SK-N-SH (cell line): ENCODE measurements around the gene C8B. TPM values are rescaled to one million over a fixed set of nuclear protein-coding genes. Genes with fewer than 3 reads are reported as not detected.

Experiments used
- CTCF ChIA-PET: fragments of 300-600, 350-600 bp; formaldehyde crosslinking; extraction: SDS; loops from one replicate; lab custom pipeline; 2021; lab: Yijun Ruan, JAX
- POLR2A ChIA-PET: fragments of 350-600 bp; sonication (Branson Sonifier 250); formaldehyde crosslinking; extraction: SDS; loops from one replicate; lab custom pipeline; 2020; ENCODE audit warnings: antibody characterized with exemption, inconsistent platforms; lab: Yijun Ruan, JAX
- DNase-seq: peaks from one replicate; pipeline ENCODE4 v3.0.0; 2012
- H2AFZ ChIP-seq: fragments of 200-600 bp; sonication (generic); 2 replicates; pipeline ENCODE4 v1.8.1; 2016; ENCODE audit warnings: antibody characterized with exemption, mild to moderate bottlenecking, low read depth
- H3F3A ChIP-seq: fragments of 200-600 bp; sonication (generic); replicated peaks from 2 replicates; pipeline ENCODE3; 2016; ENCODE audit warnings: antibody characterized with exemption, mild to moderate bottlenecking; ENCODE audit not compliant: insufficient read depth
- H3K27ac ChIP-seq, 2 experiments: fragments of 200-500 bp in 1 of 2; fragments of 200-600 bp in 1 of 2; sonication (Bioruptor generic) in 1 of 2; sonication (generic), shearing (Covaris generic) in 1 of 2; 2 replicates each; pipeline versions ENCODE4 v1.5.1 to v1.6.1; 2014 to 2016; ENCODE audit warnings: low read depth in 2 of 2, inconsistent platforms in 1 of 2, low read length in 1 of 2, mild to moderate bottlenecking in 1 of 2, mixed read lengths in 1 of 2
- H3K27me3 ChIP-seq: fragments of 200-600 bp; sonication (generic), shearing (Covaris generic); 2 replicates; pipeline ENCODE4 v1.6.1; 2016; ENCODE audit warnings: mixed run types; ENCODE audit not compliant: insufficient read depth
- H3K36me3 ChIP-seq, 2 experiments: fragments of 200-500 bp in 1 of 2; fragments of 200-600 bp in 1 of 2; sonication (Bioruptor generic) in 1 of 2; sonication (generic) in 1 of 2; replicated peaks in 1 of 2; 2 replicates each; pipeline versions ENCODE3 to v1.5.1; 2014 to 2016; ENCODE audit warnings: low read length in 1 of 2, mild to moderate bottlenecking in 1 of 2; ENCODE audit not compliant: insufficient read depth in 2 of 2, control insufficient read depth in 1 of 2
- H3K4me1 ChIP-seq, 2 experiments: fragments of 200-500 bp in 1 of 2; fragments of 200-600 bp in 1 of 2; sonication (Bioruptor generic) in 1 of 2; sonication (generic), shearing (Covaris generic) in 1 of 2; 2 replicates each; pipeline versions ENCODE4 v1.5.1 to v1.6.1; 2014 to 2016; ENCODE audit warnings: low read depth in 1 of 2, low read length in 1 of 2, mixed run types in 1 of 2; ENCODE audit not compliant: insufficient read depth in 2 of 2, control insufficient read depth in 1 of 2
- H3K4me2 ChIP-seq: fragments of 200-600 bp; sonication (generic), shearing (Covaris generic); 2 replicates; pipeline ENCODE4 v1.6.1; 2017; ENCODE audit warnings: mixed run types
- H3K4me3 ChIP-seq, 2 experiments: fragments of 200-500 bp in 1 of 2; fragments of 200-600 bp in 1 of 2; sonication (Bioruptor generic) in 1 of 2; sonication (generic), shearing (Covaris generic) in 1 of 2; 2 replicates each; pipeline versions ENCODE4 v1.5.1 to v1.8.1; 2014 to 2016; ENCODE audit warnings: low read depth in 2 of 2, inconsistent platforms in 1 of 2, low read length in 1 of 2, mild to moderate bottlenecking in 1 of 2, mixed read lengths in 1 of 2, moderate library complexity in 1 of 2
- H3K79me2 ChIP-seq: fragments of 200-600 bp; sonication (generic); 2 replicates; pipeline ENCODE4 v1.8.1; 2017; ENCODE audit warnings: mild to moderate bottlenecking; ENCODE audit not compliant: insufficient read depth
- H3K9ac ChIP-seq: fragments of 200-600 bp; sonication (generic); 2 replicates; pipeline ENCODE4 v1.6.1; 2017; ENCODE audit warnings: mixed run types
- H3K9me2 ChIP-seq: fragments of 200-600 bp; sonication (generic); 2 replicates; pipeline ENCODE4 v1.6.1; 2017; ENCODE audit warnings: mixed run types
- H3K9me3 ChIP-seq: fragments of 200-600 bp; sonication (generic); 2 replicates; pipeline ENCODE4 v1.6.1; 2017; ENCODE audit warnings: mixed run types, mild to moderate bottlenecking, moderate library complexity
- H4K20me1 ChIP-seq: fragments of 200-600 bp; sonication (generic); 2 replicates; pipeline ENCODE4 v1.6.1; 2017; ENCODE audit warnings: mild to moderate bottlenecking, mixed run types; ENCODE audit not compliant: insufficient read depth
- CHD2 ChIP-seq: fragments of 150-350 bp; IDR thresholded peaks from 2 replicates; pipeline ENCODE4 v1.6.1; 2018; ENCODE audit warnings: low read length; ENCODE audit not compliant: partially characterized antibody
- EP300 ChIP-seq, 2 experiments: IDR thresholded peaks; 2 replicates each; pipeline versions ENCODE4 v1.4.0 to v1.6.1; 2012; ENCODE audit warnings: borderline replicate concordance in 1 of 2, low read depth in 1 of 2, low read length in 1 of 2
- EZH2phosphoT487 ChIP-seq: fragments of 200-600 bp; sonication (generic); IDR thresholded peaks from 2 replicates; pipeline ENCODE4 v1.6.1; 2017; ENCODE audit warnings: low read depth, mixed run types, mild to moderate bottlenecking, antibody characterized with exemption, moderate library complexity, borderline replicate concordance
- FOXJ3 ChIP-seq: sonication (generic); formaldehyde crosslinking; IDR thresholded peaks from 2 replicates; pipeline ENCODE4 v1.5.1; 2020; ENCODE audit warnings: mild to moderate bottlenecking, missing genetic modification reagents
- FOXM1 ChIP-seq: IDR thresholded peaks from 2 replicates; pipeline ENCODE4 v1.4.0; 2012; ENCODE audit warnings: low read depth, mild to moderate bottlenecking
- GABPA ChIP-seq: IDR thresholded peaks from 2 replicates; pipeline ENCODE4 v1.4.0; 2012; ENCODE audit warnings: low read depth, mild to moderate bottlenecking
- GATA2 ChIP-seq: sonication (generic); formaldehyde crosslinking; IDR thresholded peaks from 2 replicates; pipeline ENCODE4 v1.5.0; 2020; ENCODE audit warnings: mild to moderate bottlenecking, missing genetic modification reagents
- JUND ChIP-seq: IDR thresholded peaks from 2 replicates; pipeline ENCODE4 v1.4.0; 2012
- MEF2A ChIP-seq: IDR thresholded peaks from 2 replicates; pipeline ENCODE4 v1.4.0; 2012; ENCODE audit warnings: low read depth, borderline replicate concordance
- MXI1 ChIP-seq: IDR thresholded peaks from 2 replicates; pipeline ENCODE4 v1.6.1; 2012; ENCODE audit warnings: mild to moderate bottlenecking, low read depth, low read length, improper control_type of control experiment
- NFIC ChIP-seq: IDR thresholded peaks from 2 replicates; pipeline ENCODE4 v1.4.0; 2012; ENCODE audit warnings: borderline replicate concordance
- NRF1 ChIP-seq: IDR thresholded peaks from 2 replicates; pipeline ENCODE4 v1.6.1; 2012; ENCODE audit warnings: low read depth, mild to moderate bottlenecking, low read length
- PBX3 ChIP-seq: IDR thresholded peaks from 2 replicates; pipeline ENCODE4; 2012
- RFX5 ChIP-seq: IDR thresholded peaks from 2 replicates; pipeline ENCODE4 v1.6.1; 2012; ENCODE audit warnings: mild to moderate bottlenecking, improper control_type of control experiment, low read length
- RXRA ChIP-seq: IDR thresholded peaks from 2 replicates; pipeline ENCODE4 v1.4.0; 2012; ENCODE audit warnings: low read depth, mild to moderate bottlenecking, borderline replicate concordance
- SMC3 ChIP-seq: IDR thresholded peaks from 2 replicates; pipeline ENCODE4 v1.6.1; 2012; ENCODE audit warnings: low read depth, low read length, improper control_type of control experiment
- TAF1 ChIP-seq: IDR thresholded peaks from 2 replicates; pipeline ENCODE4 v1.6.1; 2012; ENCODE audit warnings: low read depth, mild to moderate bottlenecking, low read length, moderate library complexity, borderline replicate concordance
- TCF12 ChIP-seq: IDR thresholded peaks from 2 replicates; pipeline ENCODE4 v1.4.0; 2012
- TEAD4 ChIP-seq: IDR thresholded peaks from 2 replicates; pipeline ENCODE4 v1.4.0; 2012; ENCODE audit warnings: mild to moderate bottlenecking, borderline replicate concordance; ENCODE audit not compliant: insufficient read depth
- YY1 ChIP-seq: IDR thresholded peaks from 2 replicates; pipeline ENCODE4 v1.4.0; 2012; ENCODE audit warnings: low read depth, mild to moderate bottlenecking
- WGBS: methylation state at CpG from one replicate; pipeline ENCODE4 v1.1.6; 2017; ENCODE audit warnings: low lambda C conversion rate; 5-methylcytosine and 5-hydroxymethylcytosine counted together
- polyA plus RNA-seq, 3 experiments: library from polyadenylated mRNA; depleted of rRNA; stranded (reverse); fragments of >200 nt; gene quantifications; 2 replicates each; pipeline ENCODE4 v1.2.3, GENCODE V29; 2012
- TF ChIP-seq, protein P1 (sequence below): IDR thresholded peaks from 2 replicates; pipeline ENCODE4 v1.4.0; 2012; ENCODE audit warnings: low read depth
- TF ChIP-seq, protein P2 (sequence below): IDR thresholded peaks from 2 replicates; pipeline ENCODE4 v1.4.0; 2012; ENCODE audit warnings: low read depth, borderline replicate concordance

C8B gene
- polyA plus RNA-seq, 1 of the 3 experiments (the other 2 are of a cell fraction), result not detected

- WGBS, result 42% methylated on average over 4 of the region's 4 CpGs
- no peak overlapping the region for H3K27ac ChIP-seq
- H3K4me3 ChIP-seq, result no peak overlapping the region
- TF ChIP-seq, protein P1, sequence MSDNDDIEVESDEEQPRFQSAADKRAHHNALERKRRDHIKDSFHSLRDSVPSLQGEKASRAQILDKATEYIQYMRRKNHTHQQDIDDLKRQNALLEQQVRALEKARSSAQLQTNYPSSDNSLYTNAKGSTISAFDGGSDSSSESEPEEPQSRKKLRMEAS, result no peak
- no peak for TF ChIP-seq EZH2phosphoT487
- no peak for TF ChIP-seq YY1
- TF ChIP-seq JUND, result no peak
- no peak for TF ChIP-seq EP300 (IDR thresholded peaks at IDR 0.05; ENCODE audit: borderline replicate concordance in 1 of 2, low read depth in 1 of 2, low read length in 1 of 2)
- TF ChIP-seq NFIC, result no peak
- TF ChIP-seq FOXM1, result no peak
- TF ChIP-seq CHD2, result no peak
- TF ChIP-seq, protein P2, sequence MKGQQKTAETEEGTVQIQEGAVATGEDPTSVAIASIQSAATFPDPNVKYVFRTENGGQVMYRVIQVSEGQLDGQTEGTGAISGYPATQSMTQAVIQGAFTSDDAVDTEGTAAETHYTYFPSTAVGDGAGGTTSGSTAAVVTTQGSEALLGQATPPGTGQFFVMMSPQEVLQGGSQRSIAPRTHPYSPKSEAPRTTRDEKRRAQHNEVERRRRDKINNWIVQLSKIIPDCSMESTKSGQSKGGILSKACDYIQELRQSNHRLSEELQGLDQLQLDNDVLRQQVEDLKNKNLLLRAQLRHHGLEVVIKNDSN, result no peak
- TF ChIP-seq GABPA, result no peak
- no peak for TF ChIP-seq TAF1
- no peak for TF ChIP-seq FOXJ3
- no peak for TF ChIP-seq NRF1
- no peak for TF ChIP-seq RFX5
- no peak for TF ChIP-seq PBX3
- no peaks in the 10 kb centered on the region for H3K36me3 ChIP-seq
- H4K20me1 ChIP-seq, result no peaks in the 10 kb centered on the region
- H3K79me2 ChIP-seq, result no peaks in the 10 kb centered on the region
- H3K4me1 ChIP-seq, result no peaks in the 10 kb centered on the region; a peak in 1 of 4 replicates
- no peak overlapping the region for H3K9ac ChIP-seq
- no peaks in the 10 kb centered on the region for H3K27me3 ChIP-seq
- ChIA-PET CTCF (no interaction called here), POLR2A (no interaction called here)
- H3K4me2 ChIP-seq, result no peak overlapping the region
- no peaks in the 10 kb centered on the region for H3F3A ChIP-seq
- H3K9me3 ChIP-seq, result no peaks in the 10 kb centered on the region
- DNase-seq, result no peak
- no peaks in the 10 kb centered on the region for H3K9me2 ChIP-seq
- H2AFZ ChIP-seq, result no peak overlapping the region
These were observed 9.6 kb upstream of the C8B start for GRCh38 chr1:56975446-56975845.

DNA sequence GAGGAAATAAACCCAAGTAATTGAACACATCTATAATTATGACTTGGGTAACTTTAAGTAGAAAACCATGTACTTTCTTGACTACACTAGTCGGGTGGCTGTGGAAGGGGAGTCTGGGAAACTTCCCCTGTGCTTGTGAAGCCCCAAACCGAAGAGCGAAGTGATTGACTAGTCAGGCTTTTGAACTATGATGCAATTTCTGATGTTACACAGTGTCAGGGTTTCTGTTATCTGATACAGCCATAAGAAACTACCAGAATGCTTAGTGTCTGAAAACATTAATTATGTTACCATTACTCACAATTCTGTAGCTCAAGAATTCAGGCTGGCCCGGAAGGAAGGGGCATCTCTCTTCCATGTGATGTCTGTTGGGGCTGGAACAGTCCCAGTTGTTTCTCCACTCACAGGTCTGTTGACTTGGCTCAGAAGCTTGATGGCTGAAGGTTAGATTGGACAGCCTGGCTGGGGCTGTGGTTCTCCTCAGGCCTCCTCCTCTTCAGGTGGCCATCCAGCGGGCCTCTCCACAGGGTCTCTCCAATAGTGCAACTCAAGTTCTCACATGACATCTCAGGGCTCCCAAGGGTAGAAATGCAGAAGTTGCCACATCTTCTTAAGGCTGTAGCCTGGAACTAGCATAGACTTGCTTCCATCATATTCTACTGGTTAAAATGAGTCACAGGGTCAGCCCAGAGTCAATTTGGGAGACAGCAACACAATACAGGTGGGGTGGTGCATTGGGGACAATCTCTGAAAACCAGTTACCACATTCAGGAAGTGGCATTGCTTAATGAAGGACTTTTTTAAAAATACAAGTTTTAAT, 8.3 kb upstream of the C8B start:
- H3K79me2 ChIP-seq, result no peaks in the 10 kb centered on the region
- H3K4me2 ChIP-seq, result no peak overlapping the region
- no peaks in the 10 kb centered on the region for H3K9me2 ChIP-seq
- WGBS, result 44% methylated on average over 5 of the region's 5 CpGs
- no peaks in the 10 kb centered on the region for H3K36me3 ChIP-seq
- no peak overlapping the region for H2AFZ ChIP-seq
- no peaks in the 10 kb centered on the region for H3K27me3 ChIP-seq
- DNase-seq, result no peak
- H4K20me1 ChIP-seq, result no peaks in the 10 kb centered on the region
- CTCF ChIA-PET, result no interaction called here
- no peak overlapping the region for H3K9ac ChIP-seq
- TF ChIP-seq TCF12 (no peak), TAF1 (no peak), GATA2 (CRISPR knock-in tag) (no peak), EP300 (IDR thresholded peaks at IDR 0.05; ENCODE audit: borderline replicate concordance in 1 of 2, low read depth in 1 of 2, low read length in 1 of 2) (no peak), TEAD4 (no peak), SMC3 (no peak), NFIC (no peak), RXRA (no peak), YY1 (no peak), MXI1 (no peak), MEF2A (no peak)
- H3K4me3 ChIP-seq, result no peak overlapping the region
- H3K4me1 ChIP-seq, result no peaks in the 10 kb centered on the region
- no peaks in the 10 kb centered on the region for H3F3A ChIP-seq
- H3K27ac ChIP-seq, result no peak overlapping the region
- POLR2A ChIA-PET, result no interaction called here
- H3K9me3 ChIP-seq, result no peaks in the 10 kb centered on the region
